ENCODE results near the gene MT1M.
A peak's percentile ranks its signal among the peaks of the same experiment; 100 is the strongest.
"Not testable (repeated sequence)": the region's sequence is repeated elsewhere in the genome, so short reads cannot be mapped to it uniquely, and the experiment has no call there.

MT1M gene

GRCh38 chr16:56653218-56653617 lies 20.8 kb downstream of the MT1M start:
- in situ Hi-C loops (cut with MboI; ENCODE audit: low sequenced_read_pairs, unreplicated experiment), result no loop called here
- no peak for DNase-seq (ENCODE audit: low spot score)
- TF ChIP-seq CTCF (IDR thresholded peaks at IDR 0.05; ENCODE audit: borderline replicate concordance, control extremely low read depth, extremely low read depth, insufficient read depth, missing control alignments), result no peak

GRCh38 chr16:56657555-56658326 lies 25.3 kb downstream of the MT1M start, which contains the start of gene MT1F:
Gene MT1F (plus strand): TSS chr16:56657959. CDS start chr16:56658059, 100 bp downstream.
- in situ Hi-C loops (cut with MboI; ENCODE audit: low sequenced_read_pairs, unreplicated experiment), result no loop called here
- peak; percentile 47 for DNase-seq (ENCODE audit: low spot score)
- no peak for TF ChIP-seq CTCF (IDR thresholded peaks at IDR 0.05; ENCODE audit: borderline replicate concordance, control extremely low read depth, extremely low read depth, insufficient read depth, missing control alignments)

GRCh38 chr16:56658327-56658875 lies 25.9 kb downstream of the MT1M start:
- in situ Hi-C loops (cut with MboI; ENCODE audit: low sequenced_read_pairs, unreplicated experiment), result no loop called here
- no peak for TF ChIP-seq CTCF (IDR thresholded peaks at IDR 0.05; ENCODE audit: borderline replicate concordance, control extremely low read depth, extremely low read depth, insufficient read depth, missing control alignments)

GRCh38 chr16:56662357-56663354 lies 30.2 kb downstream of the MT1M start:
- DNase-seq (ENCODE audit: low spot score), result no peak
- in situ Hi-C loops (cut with MboI; ENCODE audit: low sequenced_read_pairs, unreplicated experiment), result no loop called here
- no peak for TF ChIP-seq CTCF (IDR thresholded peaks at IDR 0.05; ENCODE audit: borderline replicate concordance, control extremely low read depth, extremely low read depth, insufficient read depth, missing control alignments)

More at GRCh38 chr16:56658327-56658875, 25.9 kb downstream of the MT1M start:
- DNase-seq (ENCODE audit: low spot score), result no peak

- TF ChIP-seq CTCF (IDR thresholded peaks at IDR 0.05; ENCODE audit: borderline replicate concordance, control extremely low read depth, extremely low read depth, insufficient read depth, missing control alignments), result no peak
- in situ Hi-C loops (cut with MboI; ENCODE audit: low sequenced_read_pairs, unreplicated experiment), result no loop called here
These were observed 32.0 kb downstream of the MT1M start for GRCh38 chr16:56664506-56664905.

GRCh38 chr16:56665286-56666261 lies 33.1 kb downstream of the MT1M start:
- in situ Hi-C loops (cut with MboI; ENCODE audit: low sequenced_read_pairs, unreplicated experiment); DNase-seq (ENCODE audit: low spot score): not testable (repeated sequence)

More at GRCh38 chr16:56664506-56664905, 32.0 kb downstream of the MT1M start:
- DNase-seq (ENCODE audit: low spot score), result no peak
